ENCODE results near the gene MYH13. TPM values are rescaled to one million over a fixed set of nuclear protein-coding genes. Genes with fewer than 3 reads are reported as not detected.
A peak's percentile ranks its signal among the peaks of the same experiment; 100 is the strongest.

MYH13 gene
- total and polyA plus RNA-seq, 9 of the 15 experiments (the other 6 are each of a cell fraction or from before 2014, with no cell fraction given), result 0.01 TPM; not detected in 8

DNA sequence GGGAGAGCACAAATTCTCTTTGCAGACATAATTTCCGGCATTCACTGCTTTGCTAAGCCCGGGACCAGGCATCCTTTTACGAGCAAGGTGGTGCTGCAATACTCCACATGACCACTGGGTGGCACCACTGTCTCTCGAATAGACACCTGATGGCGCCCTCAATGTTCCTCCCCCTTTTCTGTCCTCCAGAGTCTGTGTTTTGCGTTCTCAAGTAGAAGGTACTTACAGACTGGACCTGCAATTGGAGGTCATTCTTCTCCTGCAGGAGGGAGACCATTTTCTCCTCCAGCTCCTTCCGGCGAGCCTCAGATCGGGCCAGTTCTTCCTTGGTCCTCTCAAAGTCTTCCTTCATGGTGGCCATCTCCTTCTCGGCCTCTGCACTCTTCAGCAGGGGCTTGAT is 45.2 kb downstream of the MYH13 start (continued):
- TF ChIP-seq, protein P1, sequence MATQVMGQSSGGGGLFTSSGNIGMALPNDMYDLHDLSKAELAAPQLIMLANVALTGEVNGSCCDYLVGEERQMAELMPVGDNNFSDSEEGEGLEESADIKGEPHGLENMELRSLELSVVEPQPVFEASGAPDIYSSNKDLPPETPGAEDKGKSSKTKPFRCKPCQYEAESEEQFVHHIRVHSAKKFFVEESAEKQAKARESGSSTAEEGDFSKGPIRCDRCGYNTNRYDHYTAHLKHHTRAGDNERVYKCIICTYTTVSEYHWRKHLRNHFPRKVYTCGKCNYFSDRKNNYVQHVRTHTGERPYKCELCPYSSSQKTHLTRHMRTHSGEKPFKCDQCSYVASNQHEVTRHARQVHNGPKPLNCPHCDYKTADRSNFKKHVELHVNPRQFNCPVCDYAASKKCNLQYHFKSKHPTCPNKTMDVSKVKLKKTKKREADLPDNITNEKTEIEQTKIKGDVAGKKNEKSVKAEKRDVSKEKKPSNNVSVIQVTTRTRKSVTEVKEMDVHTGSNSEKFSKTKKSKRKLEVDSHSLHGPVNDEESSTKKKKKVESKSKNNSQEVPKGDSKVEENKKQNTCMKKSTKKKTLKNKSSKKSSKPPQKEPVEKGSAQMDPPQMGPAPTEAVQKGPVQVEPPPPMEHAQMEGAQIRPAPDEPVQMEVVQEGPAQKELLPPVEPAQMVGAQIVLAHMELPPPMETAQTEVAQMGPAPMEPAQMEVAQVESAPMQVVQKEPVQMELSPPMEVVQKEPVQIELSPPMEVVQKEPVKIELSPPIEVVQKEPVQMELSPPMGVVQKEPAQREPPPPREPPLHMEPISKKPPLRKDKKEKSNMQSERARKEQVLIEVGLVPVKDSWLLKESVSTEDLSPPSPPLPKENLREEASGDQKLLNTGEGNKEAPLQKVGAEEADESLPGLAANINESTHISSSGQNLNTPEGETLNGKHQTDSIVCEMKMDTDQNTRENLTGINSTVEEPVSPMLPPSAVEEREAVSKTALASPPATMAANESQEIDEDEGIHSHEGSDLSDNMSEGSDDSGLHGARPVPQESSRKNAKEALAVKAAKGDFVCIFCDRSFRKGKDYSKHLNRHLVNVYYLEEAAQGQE (IDR thresholded peaks at IDR 0.05; ENCODE audit: borderline replicate concordance), result peak; percentile 64
- TF ChIP-seq, protein P1 (CRISPR knock-in tag; IDR thresholded peaks at IDR 0.05; ENCODE audit: low read depth), result no peak
- TF ChIP-seq SAFB (IDR thresholded peaks at IDR 0.05; ENCODE audit: borderline replicate concordance, low read depth, low read length) (no peak), SMC3 (conservative IDR thresholded peaks at IDR 0.05; ENCODE audit: insufficient read depth, low read depth, low read length) (peak; percentile 44)
